Measurements from ENCODE around the gene ADGRF1. TPM values are rescaled to one million over a fixed set of nuclear protein-coding genes. Genes with fewer than 3 reads are reported as not detected.

The ADGRF1 gene
- total RNA-seq, 2 donors from 2014 or later = 5.6 to 11.5 TPM

- intact Hi-C loops (cut with DNase I) = no loop called here
- Histone ChIP-seq H3K4me1 (replicated peaks) (no peaks in the 10 kb centered on the region), H3K9me3 (no peaks in the 10 kb centered on the region), H3K27me3 (replicated peaks; ENCODE audit: insufficient read depth) (no peaks in the 10 kb centered on the region), H3K27ac (no peak overlapping the region), H3K36me3 (no peaks in the 10 kb centered on the region), H3K4me3 (no peak overlapping the region)
- WGBS = 66% methylated on average over 3 of the region's 3 CpGs
- TF ChIP-seq POLR2A (IDR thresholded peaks at IDR 0.05) = no peak
- no peak for TF ChIP-seq POLR2AphosphoS5 (IDR thresholded peaks at IDR 0.05)
- TF ChIP-seq CTCF (IDR thresholded peaks at IDR 0.05) = no peak
- no peak for DNase-seq (ENCODE audit: low spot score)
These were observed 14.8 kb downstream of the ADGRF1 start for GRCh38 chr6:47027315-47027714.

GRCh38 chr6:47026679-47027078 is 15.5 kb downstream of the ADGRF1 start:
- H3K4me1 ChIP-seq (replicated peaks) = no peaks in the 10 kb centered on the region
- no peak for TF ChIP-seq CTCF (IDR thresholded peaks at IDR 0.05)
- TF ChIP-seq POLR2AphosphoS5 (IDR thresholded peaks at IDR 0.05) = no peak
- no peak for TF ChIP-seq POLR2A (IDR thresholded peaks at IDR 0.05)
- DNase-seq (ENCODE audit: low spot score) = no peak
- 98% methylated on average over 5 of the region's 5 CpGs for WGBS
- H3K4me3 ChIP-seq = no peak overlapping the region
- no peaks in the 10 kb centered on the region for H3K9me3 ChIP-seq
- intact Hi-C loops (cut with DNase I) = no loop called here
- H3K27ac ChIP-seq = no peak overlapping the region
- H3K36me3 ChIP-seq = no peaks in the 10 kb centered on the region
- H3K27me3 ChIP-seq (replicated peaks; ENCODE audit: insufficient read depth) = no peaks in the 10 kb centered on the region

- no peaks in the 10 kb centered on the region for H3K27me3 ChIP-seq (replicated peaks; ENCODE audit: insufficient read depth)
- intact Hi-C loops (cut with DNase I) = no loop called here
- no peak overlapping the region for H3K4me3 ChIP-seq
- H3K4me1 ChIP-seq (replicated peaks) = no peaks in the 10 kb centered on the region
- H3K27ac ChIP-seq = no peak overlapping the region
- no peak for TF ChIP-seq CTCF (IDR thresholded peaks at IDR 0.05)
- WGBS = 72% methylated on average over 1 of the region's 1 CpG
- no peaks in the 10 kb centered on the region for H3K36me3 ChIP-seq
- H3K9me3 ChIP-seq = no peaks in the 10 kb centered on the region
- no peak for DNase-seq (ENCODE audit: low spot score)
These were observed 18.6 kb downstream of the ADGRF1 start for GRCh38 chr6:47023573-47023972.

GRCh38 chr6:47022191-47022590 is 19.9 kb downstream of the ADGRF1 start:
- WGBS = 88% methylated on average over 3 of the region's 3 CpGs

More at GRCh38 chr6:47022191-47022590, 19.9 kb downstream of the ADGRF1 start:
- Histone ChIP-seq H3K9me3 (no peaks in the 10 kb centered on the region), H3K4me1 (replicated peaks) (no peaks in the 10 kb centered on the region), H3K36me3 (no peaks in the 10 kb centered on the region), H3K27me3 (replicated peaks; ENCODE audit: insufficient read depth) (no peaks in the 10 kb centered on the region), H3K4me3 (no peak overlapping the region), H3K27ac (no peak overlapping the region)
- TF ChIP-seq POLR2A (IDR thresholded peaks at IDR 0.05) (no peak), POLR2AphosphoS5 (IDR thresholded peaks at IDR 0.05) (no peak), CTCF (IDR thresholded peaks at IDR 0.05) (no peak)
- intact Hi-C loops (cut with DNase I) = no loop called here
- DNase-seq (ENCODE audit: low spot score) = no peak

Measured in prostate gland (tissue), 2 donors.